Adrenal gland (tissue), 19 donors: Measurements from ENCODE around the gene HAPSTR1. TPM values are rescaled to one million over a fixed set of nuclear protein-coding genes. Genes with fewer than 3 reads are reported as not detected.
"Not testable (repeated sequence)": the region's sequence is repeated elsewhere in the genome, so short reads cannot be mapped to it uniquely, and the experiment has no call there.

Experiments used
- DNase-seq, 7 donors: peaks; one replicate each; pipeline ENCODE4 v3.0.0-alpha.2; 2019 to 2020
- H3K27ac ChIP-seq, 5 donors: fragments of 200-600 bp; sonication (generic) in 4 of 5; 1 replicate in 3 of 5; 2 replicates in 2 of 5; pipeline versions ENCODE4 v1.5.1 to v1.8.0; 2016 to 2020; ENCODE audit warnings: mild to moderate bottlenecking in 1 of 5
- H3K27me3 ChIP-seq: fragments of 200-600 bp; 2 replicates; pipeline ENCODE4 v1.8.0; 2021
- H3K36me3 ChIP-seq, 2 donors: fragments of 200-600 bp; replicated peaks in 1 of 2; 1 replicate in 1 of 2; 2 replicates in 1 of 2; pipeline versions ENCODE4 v1.5.1 to v1.8.0; 2018 to 2022
- H3K4me1 ChIP-seq, 2 donors: fragments of 200-600 bp; replicated peaks in 1 of 2; 1 replicate in 1 of 2; 2 replicates in 1 of 2; pipeline versions ENCODE4 v1.5.1 to v1.8.0; 2018 to 2021
- H3K4me3 ChIP-seq, 4 donors: fragments of 200-600 bp; sonication (generic) in 3 of 4; one replicate each; pipeline ENCODE4 v1.5.1; 2016 to 2018
- H3K9me3 ChIP-seq, 3 donors: fragments of 200-600 bp; sonication (generic) in 1 of 3; replicated peaks in 1 of 3; 1 replicate in 2 of 3; 2 replicates in 1 of 3; pipeline versions ENCODE4 v1.5.1 to v1.8.0; 2016 to 2021
- CTCF ChIP-seq, 6 experiments: fragments of 450-650 bp in 4 of 6; fragments of 200-600 bp in 2 of 6; sonication (generic) in 1 of 6; IDR thresholded peaks; 1 replicate in 5 of 6; 2 replicates in 1 of 6; pipeline versions ENCODE4 v1.5.1 to v1.8.0; 2016 to 2021; ENCODE audit warnings: antibody characterized with exemption in 6 of 6, mild to moderate bottlenecking in 2 of 6, moderate library complexity in 1 of 6
- POLR2A ChIP-seq, 2 donors: fragments of 450-650 bp; IDR thresholded peaks; one replicate each; pipeline ENCODE4 v1.6.1; 2017; ENCODE audit warnings: antibody characterized with exemption in 2 of 2, mild to moderate bottlenecking in 2 of 2, moderate library complexity in 1 of 2
- WGBS, 4 donors: extraction: QIAGEN DNeasy Blood & Tissue Kit in 2 of 4; methylation state at CpG; one replicate each; pipeline versions ENCODE4 v1.1.5 to v1.1.7; 2013 to 2017; 5-methylcytosine and 5-hydroxymethylcytosine counted together
- intact Hi-C, 2 donors: fragments of 100-400 bp; cut with DNase I; formaldehyde crosslinking; loops; one replicate each; pipeline versions ENCODE4 v1.14.1 to v1.15.0; 2022 to 2023
- long read RNA-seq, 10 donors: library from polyadenylated mRNA in 3 of 10; unstranded in 2 of 10; stranded (forward) in 1 of 10; transcript quantifications; one replicate each; pipeline ENCODE4 v2.0.0 and lab custom pipeline, GENCODE V29; 2021 to 2026
- polyA plus RNA-seq, 3 donors: library from polyadenylated mRNA; stranded (reverse); fragments of 200-250 nt in 2 of 3; fragments of 350-450 nt in 1 of 3; fragmentation: Illumina TruSeq in 1 of 3; extraction: RNeasy Lipid Tissue Mini Kit (QIAGEN cat#74804) in 1 of 3; gene quantifications; one replicate each; pipeline ENCODE4 v1.2.3, GENCODE V29; 2013 to 2014
- total RNA-seq, 9 donors: library from RNA; depleted of rRNA in 4 of 9; stranded (reverse); fragments of >200 nt in 4 of 9; fragments of 120-200 nt in 1 of 9; fragmentation: NEBNext Ultra II Directional in 1 of 9; extraction: Animal tissue kit (Norgen Biotek cat#: 25700) in 1 of 9; gene quantifications; one replicate each; pipeline versions ENCODE4 v1.1.0 to v1.2.4, GENCODE V29; 2013 to 2023
- donor health status: healthy with polysubstance abuse.
- donor health status: Bipolar disorder and iron deficiency.
- donor health status: DM: yes; HTN: yes; CAD: no.
- donor health status: DM: no; HTN: no; CAD: no.
- donor health status: DM: no; HTN: no; CAD: no.
- donor health status: DM: yes; HTN: yes; CAD: no.

HAPSTR1 gene
- total RNA-seq: 10 to 100 TPM; 37.4 to 93.2 (median 68.2) TPM
- polyA plus RNA-seq: 10 to 100 TPM in 1 of 3 donors, 1 to 10 TPM in 2; 5.8 to 36.8 (median 9.4) TPM
- long read RNA-seq, donor 1, full-length matches to known transcripts: 3 of 3 reads
- long read RNA-seq, donor 1, partial matches to known transcripts: 0 of 3 reads
- long read RNA-seq, donor 1, other reads (novel, unspliced or antisense): 0 of 3 reads
- long read RNA-seq, donor 2, full-length matches to known transcripts: 7 of 7 reads
- long read RNA-seq, donor 2, partial matches to known transcripts: 0 of 7 reads
- long read RNA-seq, donor 2, other reads (novel, unspliced or antisense): 0 of 7 reads
- long read RNA-seq, donor 3, full-length matches to known transcripts: 5 of 5 reads
- long read RNA-seq, donor 3, partial matches to known transcripts: 0 of 5 reads
- long read RNA-seq, donor 3, other reads (novel, unspliced or antisense): 0 of 5 reads
- long read RNA-seq, donor 4: 0 reads
- long read RNA-seq, donor 5, full-length matches to known transcripts: 54 of 57 reads
- long read RNA-seq, donor 5, partial matches to known transcripts: 2 of 57 reads
- long read RNA-seq, donor 5, other reads (novel, unspliced or antisense): 1 of 57 reads
- long read RNA-seq, donor 6, partial matches to known transcripts: 0 of 1 reads
- long read RNA-seq, donor 6, other reads (novel, unspliced or antisense): 1 of 1 reads
- long read RNA-seq, donor 7, full-length matches to known transcripts: 6 of 6 reads
- long read RNA-seq, donor 7, partial matches to known transcripts: 0 of 6 reads
- long read RNA-seq, donor 7, other reads (novel, unspliced or antisense): 0 of 6 reads
- long read RNA-seq, donor 8, full-length matches to known transcripts: 8 of 8 reads
- long read RNA-seq, donor 8, partial matches to known transcripts: 0 of 8 reads
- long read RNA-seq, donor 8, other reads (novel, unspliced or antisense): 0 of 8 reads
- long read RNA-seq, donor 9, full-length matches to known transcripts: 8 of 8 reads
- long read RNA-seq, donor 9, partial matches to known transcripts: 0 of 8 reads
- long read RNA-seq, donor 9, other reads (novel, unspliced or antisense): 0 of 8 reads
- long read RNA-seq, donor 10, full-length matches to known transcripts: 3 of 3 reads
- long read RNA-seq, donor 10, partial matches to known transcripts: 0 of 3 reads
- long read RNA-seq, donor 10, other reads (novel, unspliced or antisense): 0 of 3 reads

- WGBS, 4 donors: 0% methylated on average over 25 to 77 of the region's 79 CpGs
- peak within 1 kb of the TSS; percentile 65 to 99 (median 80) for H3K4me3 ChIP-seq
- peak within 1 kb of the TSS; percentile 75 to 99 (median 98) for H3K27ac ChIP-seq
- no peaks in the 10 kb centered on the region for H3K27me3 ChIP-seq
- H3K9me3 ChIP-seq: no peaks in the 10 kb centered on the region
- H3K36me3 ChIP-seq: peaks cover 0 to 10% of the 10 kb centered on the region in 2 donors
- H3K4me1 ChIP-seq: peaks cover 27 to 41% of the 10 kb centered on the region in 2 donors
- TF ChIP-seq CTCF (IDR thresholded peaks at IDR 0.05) (peak in 1 of 6 experiments; percentile 12), POLR2A (IDR thresholded peaks at IDR 0.05) (peak; percentile 99)
- DNase-seq: peak; percentile 100
- intact Hi-C loops: no loop called here
Observed at GRCh38 chr16:9090960-9091866, at the start of gene HAPSTR1. HAPSTR1 (plus strand) TSS chr16:9091644; CDS start chr16:9092045, 401 bp downstream.

- Histone ChIP-seq H3K27me3 (no peaks in the 10 kb centered on the region), H3K27ac (no peak overlapping the region), H3K36me3 (no peaks in the 10 kb centered on the region), H3K9me3 (no peaks in the 10 kb centered on the region), H3K4me3 (no peak overlapping the region), H3K4me1 (peaks cover 3 to 8% of the 10 kb centered on the region in 2 donors)
- TF ChIP-seq POLR2A (IDR thresholded peaks at IDR 0.05) (no peak), CTCF (IDR thresholded peaks at IDR 0.05) (no peak)
- intact Hi-C loops: no loop called here
- WGBS, 4 donors: 72 to 88% (median 77%) methylated on average over 5 of the region's 5 CpGs
- no peak for DNase-seq
Observed at GRCh38 chr16:9042533-9042932, 48.9 kb upstream of the HAPSTR1 start.

GRCh38 chr16:9042964-9043680, 48.3 kb upstream of the HAPSTR1 start:
- H3K27me3 ChIP-seq: no peaks in the 10 kb centered on the region

GRCh38 chr16:9045562-9045961, 45.9 kb upstream of the HAPSTR1 start:
- H3K36me3 ChIP-seq, H3K9me3 ChIP-seq, DNase-seq, H3K4me3 ChIP-seq, H3K27me3 ChIP-seq, H3K27ac ChIP-seq, intact Hi-C loops: not testable (repeated sequence)
- WGBS, 4 donors: 64 to 67% (median 66%) methylated on average over 3 of the region's 3 CpGs
- peaks cover 9 to 15% of the 10 kb centered on the region in 2 donors for H3K4me1 ChIP-seq

More at GRCh38 chr16:9042964-9043680, 48.3 kb upstream of the HAPSTR1 start:
- DNase-seq: no peak
- TF ChIP-seq POLR2A (IDR thresholded peaks at IDR 0.05): no peak
- no peak for TF ChIP-seq CTCF (IDR thresholded peaks at IDR 0.05)
- Histone ChIP-seq H3K27ac (no peak overlapping the region), H3K4me1 (peaks cover 6 to 12% of the 10 kb centered on the region in 2 donors), H3K4me3 (no peak overlapping the region), H3K36me3 (no peaks in the 10 kb centered on the region), H3K9me3 (no peaks in the 10 kb centered on the region)
- 83 to 86% (median 85%) methylated on average over 15 of the region's 15 CpGs for WGBS, 4 donors
- intact Hi-C loops: no loop called here
